Astrocyte (in vitro differentiated cells and primary cell): ENCODE data around the gene WDR1. TPM values are rescaled to one million over a fixed set of nuclear protein-coding genes. Genes with fewer than 3 reads are reported as not detected.
A peak's percentile ranks its signal among the peaks of the same experiment; 100 is the strongest.

Experiments used
- DNase-seq: peaks from one replicate; pipeline ENCODE4 v3.0.0-alpha.2; 2010; ENCODE audit warnings: low read depth
- FAIRE-seq: peaks from 2 replicates; lab custom pipeline; 2011; peaks lifted over from hg19 to GRCh38; lab: Jason Lieb, UNC
- H2AFZ ChIP-seq: 2 replicates; pipeline ENCODE4 v1.6.0; 2012; ENCODE audit warnings: low read depth, low read length, inconsistent platforms
- H3K27ac ChIP-seq: 2 replicates; pipeline ENCODE4 v1.5.1; 2011; ENCODE audit warnings: low read depth, low read length, inconsistent platforms
- H3K27me3 ChIP-seq: 2 replicates; pipeline ENCODE4 v1.6.0; 2011; ENCODE audit warnings: low read length, inconsistent platforms; ENCODE audit not compliant: insufficient read depth
- H3K36me3 ChIP-seq: 2 replicates; pipeline ENCODE4 v1.5.1; 2011; ENCODE audit warnings: low read length, inconsistent platforms; ENCODE audit not compliant: insufficient read depth
- H3K4me1 ChIP-seq: 2 replicates; pipeline ENCODE4 v1.5.1; 2011; ENCODE audit warnings: low read length, inconsistent platforms; ENCODE audit not compliant: insufficient read depth
- H3K4me2 ChIP-seq: 2 replicates; pipeline ENCODE4 v1.6.0; 2012; ENCODE audit warnings: low read length, inconsistent platforms
- H3K4me3 ChIP-seq: 2 replicates; pipeline ENCODE4 v1.5.1; 2011; ENCODE audit warnings: low read depth, mild to moderate bottlenecking, low read length, inconsistent platforms; ENCODE audit not compliant: insufficient read depth
- H3K79me2 ChIP-seq: 2 replicates; pipeline ENCODE4 v1.6.0; 2012; ENCODE audit warnings: mild to moderate bottlenecking, low read length, inconsistent platforms; ENCODE audit not compliant: insufficient read depth
- H3K9ac ChIP-seq: 2 replicates; pipeline ENCODE4 v1.6.0; 2012; ENCODE audit warnings: mild to moderate bottlenecking, low read length, inconsistent platforms
- H3K9me3 ChIP-seq: 2 replicates; pipeline ENCODE4 v1.5.1; 2012; ENCODE audit warnings: low read depth, mild to moderate bottlenecking, low read length, inconsistent platforms; ENCODE audit not compliant: insufficient read depth
- H4K20me1 ChIP-seq: 2 replicates; pipeline ENCODE4 v1.6.0; 2012; ENCODE audit warnings: low read length, inconsistent platforms; ENCODE audit not compliant: insufficient read depth
- H3K27ac Mint-ChIP-seq: one replicate; pipeline ENCODE4 v1.8.0; 2021; ENCODE audit warnings: mild to moderate bottlenecking, mixed read lengths; ENCODE audit not compliant: unreplicated experiment
- H3K27me3 Mint-ChIP-seq: one replicate; pipeline ENCODE4 v1.8.0; 2021; ENCODE audit warnings: low read depth, mixed read lengths; ENCODE audit not compliant: unreplicated experiment
- H3K36me3 Mint-ChIP-seq: one replicate; pipeline ENCODE4 v1.8.0; 2021; ENCODE audit warnings: low read depth, mixed read lengths; ENCODE audit not compliant: unreplicated experiment
- H3K4me1 Mint-ChIP-seq: one replicate; pipeline ENCODE4 v1.8.0; 2021; ENCODE audit warnings: low read depth, mixed read lengths; ENCODE audit not compliant: unreplicated experiment
- H3K4me3 Mint-ChIP-seq: one replicate; pipeline ENCODE4 v1.8.0; 2021; ENCODE audit warnings: mild to moderate bottlenecking, moderate library complexity, mixed read lengths; ENCODE audit not compliant: unreplicated experiment
- H3K9me3 Mint-ChIP-seq: one replicate; pipeline ENCODE4 v1.8.0; 2021; ENCODE audit warnings: mild to moderate bottlenecking, mixed read lengths; ENCODE audit not compliant: unreplicated experiment
- EZH2 ChIP-seq: IDR thresholded peaks from 2 replicates; pipeline ENCODE4 v1.6.1; 2012; ENCODE audit warnings: mild to moderate bottlenecking, low read length, inconsistent platforms; ENCODE audit not compliant: insufficient read depth
- total RNA-seq: library from RNA; stranded (reverse); gene quantifications from 2 replicates; pipeline ENCODE4 v1.2.1, GENCODE V29; 2021
- TF ChIP-seq, protein P1 (sequence below): IDR thresholded peaks from 2 replicates; pipeline ENCODE4 v1.5.1; 2011; ENCODE audit warnings: low read depth, mild to moderate bottlenecking, inconsistent platforms, low read length, moderate library complexity; ENCODE audit not compliant: insufficient read depth

Gene WDR1
- total RNA-seq, 1 donor from 2014 or later = 620 TPM

DNA sequence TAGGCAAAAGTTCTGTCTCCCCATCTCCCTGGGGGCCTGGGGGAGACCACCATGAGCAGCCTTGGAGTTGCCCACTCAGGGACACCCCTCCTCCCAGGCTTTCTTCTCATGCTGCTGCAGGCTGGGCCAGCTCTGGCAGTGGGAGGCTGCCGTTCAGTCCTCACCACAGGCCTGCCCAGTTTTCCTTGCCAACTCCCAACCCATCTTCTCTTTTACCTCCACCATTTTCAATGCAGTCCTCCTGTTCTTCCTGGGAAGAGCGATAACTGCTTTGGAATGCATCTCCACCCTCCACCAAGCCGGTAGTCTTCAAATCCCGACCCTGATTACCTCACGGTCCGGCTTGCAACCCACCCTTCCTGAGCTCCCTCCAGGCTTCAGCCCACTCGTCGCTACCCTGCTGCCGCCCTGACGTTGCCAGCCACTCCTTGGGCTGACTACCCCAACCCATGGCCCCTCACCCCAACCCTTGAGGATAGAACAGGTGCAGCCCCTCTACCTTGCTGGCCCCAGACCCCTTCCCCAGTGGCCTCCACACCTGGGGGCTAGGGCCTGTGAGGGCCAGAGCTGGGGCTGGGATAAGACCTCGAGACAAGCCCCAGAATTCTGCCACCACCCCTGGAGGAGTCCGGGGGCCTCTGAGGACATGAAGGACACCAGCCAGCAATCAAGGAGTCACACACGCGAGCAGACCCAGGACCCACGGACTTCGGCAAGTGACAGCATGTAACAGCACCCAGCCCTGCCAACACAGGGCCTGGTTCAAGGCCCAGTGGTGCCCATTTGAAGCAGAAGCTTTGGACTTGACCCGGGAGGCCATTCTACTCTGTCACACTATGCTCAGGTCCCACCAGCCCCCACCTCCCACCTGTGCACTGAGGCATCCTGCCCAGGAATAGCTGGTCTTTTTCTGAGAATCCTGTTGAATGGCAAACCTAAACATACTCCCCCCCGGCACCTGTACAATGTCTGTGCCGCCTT lies 9.2 kb downstream of the WDR1 start:
- H3K9me3 ChIP-seq = no peaks in the 10 kb centered on the region
- H3K4me1 ChIP-seq = peaks cover 77% of the 10 kb centered on the region
- H3K27ac ChIP-seq = peak overlapping the region; percentile 85
- H3K27ac Mint-ChIP-seq = peak overlapping the region; percentile 20
- no peaks in the 10 kb centered on the region for H3K9me3 Mint-ChIP-seq
- no peaks in the 10 kb centered on the region for H3K27me3 Mint-ChIP-seq
- peak overlapping the region; percentile 98 for H3K4me2 ChIP-seq
- peaks cover 98% of the 10 kb centered on the region for H4K20me1 ChIP-seq
- peaks cover 34% of the 10 kb centered on the region for H3K36me3 Mint-ChIP-seq
- peaks cover 100% of the 10 kb centered on the region for H3K79me2 ChIP-seq
- DNase-seq (no peak), FAIRE-seq (peak; percentile 74)
- no peaks in the 10 kb centered on the region for H3K27me3 ChIP-seq
- peaks cover 74% of the 10 kb centered on the region for H3K4me1 Mint-ChIP-seq
- H3K4me3 Mint-ChIP-seq = peak overlapping the region; percentile 67
- peak overlapping the region; percentile 26 for H3K9ac ChIP-seq
- H2AFZ ChIP-seq = no peak overlapping the region
- peak overlapping the region; percentile 8 for H3K4me3 ChIP-seq
- TF ChIP-seq, protein P1, sequence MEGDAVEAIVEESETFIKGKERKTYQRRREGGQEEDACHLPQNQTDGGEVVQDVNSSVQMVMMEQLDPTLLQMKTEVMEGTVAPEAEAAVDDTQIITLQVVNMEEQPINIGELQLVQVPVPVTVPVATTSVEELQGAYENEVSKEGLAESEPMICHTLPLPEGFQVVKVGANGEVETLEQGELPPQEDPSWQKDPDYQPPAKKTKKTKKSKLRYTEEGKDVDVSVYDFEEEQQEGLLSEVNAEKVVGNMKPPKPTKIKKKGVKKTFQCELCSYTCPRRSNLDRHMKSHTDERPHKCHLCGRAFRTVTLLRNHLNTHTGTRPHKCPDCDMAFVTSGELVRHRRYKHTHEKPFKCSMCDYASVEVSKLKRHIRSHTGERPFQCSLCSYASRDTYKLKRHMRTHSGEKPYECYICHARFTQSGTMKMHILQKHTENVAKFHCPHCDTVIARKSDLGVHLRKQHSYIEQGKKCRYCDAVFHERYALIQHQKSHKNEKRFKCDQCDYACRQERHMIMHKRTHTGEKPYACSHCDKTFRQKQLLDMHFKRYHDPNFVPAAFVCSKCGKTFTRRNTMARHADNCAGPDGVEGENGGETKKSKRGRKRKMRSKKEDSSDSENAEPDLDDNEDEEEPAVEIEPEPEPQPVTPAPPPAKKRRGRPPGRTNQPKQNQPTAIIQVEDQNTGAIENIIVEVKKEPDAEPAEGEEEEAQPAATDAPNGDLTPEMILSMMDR = no peak
- TF ChIP-seq EZH2 = no peak
- H3K36me3 ChIP-seq = peaks cover 44% of the 10 kb centered on the region

DNA sequence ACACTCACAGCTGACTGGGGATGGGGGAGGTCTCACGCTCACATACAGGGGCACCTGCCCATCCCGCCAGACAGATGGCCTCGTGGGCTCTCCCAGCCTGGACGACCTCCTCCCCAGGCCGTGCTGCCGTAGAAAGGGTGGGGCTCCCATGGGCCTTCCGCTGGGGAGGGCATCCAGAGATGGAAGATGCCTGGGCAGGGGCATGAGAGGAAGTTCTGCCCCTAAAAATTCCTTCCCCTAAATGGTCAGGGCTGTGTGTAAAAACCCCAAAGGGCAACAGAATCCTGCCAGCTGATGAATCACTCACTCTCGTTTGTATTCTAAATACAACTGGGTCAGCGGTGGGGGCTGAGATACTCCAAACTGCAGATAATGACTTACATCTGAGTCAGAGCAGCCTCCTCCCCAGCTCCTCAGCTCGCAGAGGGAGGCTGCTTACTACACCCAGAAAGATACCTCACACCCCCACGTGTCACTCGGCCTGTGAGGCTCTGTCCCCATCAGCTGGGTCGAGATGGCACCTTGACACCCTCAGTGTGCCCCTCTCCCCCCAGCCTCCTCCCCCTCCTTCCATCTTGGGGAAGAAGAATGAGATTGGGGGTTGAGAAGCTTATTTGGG lies 10.1 kb downstream of the WDR1 start:
- TF ChIP-seq, protein P1 = no peak
- TF ChIP-seq EZH2 = no peak
- peaks cover 100% of the 10 kb centered on the region for H3K79me2 ChIP-seq
- peaks cover 82% of the 10 kb centered on the region for H3K4me1 Mint-ChIP-seq
- H3K4me1 ChIP-seq = peaks cover 77% of the 10 kb centered on the region
- DNase-seq (peak; percentile 97), FAIRE-seq (peak; percentile 99)
- H3K27me3 Mint-ChIP-seq = no peaks in the 10 kb centered on the region
- H3K9ac ChIP-seq = peak overlapping the region; percentile 64
- peak overlapping the region; percentile 98 for H3K4me2 ChIP-seq
- peaks cover 45% of the 10 kb centered on the region for H3K36me3 ChIP-seq
- no peaks in the 10 kb centered on the region for H3K9me3 Mint-ChIP-seq
- no peaks in the 10 kb centered on the region for H3K27me3 ChIP-seq
- H3K9me3 ChIP-seq = no peaks in the 10 kb centered on the region
- H3K27ac ChIP-seq = peak overlapping the region; percentile 85
- peak overlapping the region; percentile 89 for H3K27ac Mint-ChIP-seq
- H3K36me3 Mint-ChIP-seq = peaks cover 36% of the 10 kb centered on the region
- H3K4me3 Mint-ChIP-seq = peak overlapping the region; percentile 51
- H2AFZ ChIP-seq = no peak overlapping the region
- peaks cover 98% of the 10 kb centered on the region for H4K20me1 ChIP-seq
- H3K4me3 ChIP-seq = peak overlapping the region; percentile 19
